GM12864 (cell line): ENCODE results near the gene MXI1.

ENCODE experiments used
- DNase-seq: peaks from one replicate; pipeline ENCODE4 v3.0.0-alpha.2; 2011; ENCODE audit warnings: low read depth
- H3K4me3 ChIP-seq: 2 replicates; pipeline ENCODE4 v1.5.1; 2011; ENCODE audit warnings: mild to moderate bottlenecking, low read depth, low read length, control low read depth
- TF ChIP-seq, protein P1 (sequence below): IDR thresholded peaks from 2 replicates; pipeline ENCODE4 v1.5.1; 2011; ENCODE audit warnings: low read depth, mild to moderate bottlenecking, moderate library complexity, low read length, control low read depth, inconsistent platforms; ENCODE audit errors: missing control alignments

MXI1 gene

DNA sequence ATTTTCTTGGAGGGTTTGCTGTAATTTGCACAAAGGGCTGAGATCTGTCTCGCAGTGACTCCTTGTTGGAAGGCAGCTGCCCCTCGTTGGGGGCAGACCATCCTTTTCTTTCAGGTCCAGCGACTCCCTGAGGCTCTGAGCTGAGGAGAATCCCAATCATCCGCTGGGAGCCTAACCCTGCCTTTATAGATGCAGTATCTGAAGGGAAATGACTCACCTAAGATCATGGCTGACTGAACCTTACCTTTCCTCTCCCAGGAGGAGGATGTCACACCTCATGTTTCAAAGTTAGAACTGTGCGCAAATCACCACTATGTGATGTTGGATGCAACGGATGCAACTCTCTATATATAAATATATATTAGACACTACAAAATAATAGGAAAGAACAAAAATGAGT, 36.4 kb upstream of the MXI1 start:
- TF ChIP-seq, protein P1, sequence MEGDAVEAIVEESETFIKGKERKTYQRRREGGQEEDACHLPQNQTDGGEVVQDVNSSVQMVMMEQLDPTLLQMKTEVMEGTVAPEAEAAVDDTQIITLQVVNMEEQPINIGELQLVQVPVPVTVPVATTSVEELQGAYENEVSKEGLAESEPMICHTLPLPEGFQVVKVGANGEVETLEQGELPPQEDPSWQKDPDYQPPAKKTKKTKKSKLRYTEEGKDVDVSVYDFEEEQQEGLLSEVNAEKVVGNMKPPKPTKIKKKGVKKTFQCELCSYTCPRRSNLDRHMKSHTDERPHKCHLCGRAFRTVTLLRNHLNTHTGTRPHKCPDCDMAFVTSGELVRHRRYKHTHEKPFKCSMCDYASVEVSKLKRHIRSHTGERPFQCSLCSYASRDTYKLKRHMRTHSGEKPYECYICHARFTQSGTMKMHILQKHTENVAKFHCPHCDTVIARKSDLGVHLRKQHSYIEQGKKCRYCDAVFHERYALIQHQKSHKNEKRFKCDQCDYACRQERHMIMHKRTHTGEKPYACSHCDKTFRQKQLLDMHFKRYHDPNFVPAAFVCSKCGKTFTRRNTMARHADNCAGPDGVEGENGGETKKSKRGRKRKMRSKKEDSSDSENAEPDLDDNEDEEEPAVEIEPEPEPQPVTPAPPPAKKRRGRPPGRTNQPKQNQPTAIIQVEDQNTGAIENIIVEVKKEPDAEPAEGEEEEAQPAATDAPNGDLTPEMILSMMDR, result no peak
- H3K4me3 ChIP-seq, result no peak overlapping the region
- no peak for DNase-seq

DNA sequence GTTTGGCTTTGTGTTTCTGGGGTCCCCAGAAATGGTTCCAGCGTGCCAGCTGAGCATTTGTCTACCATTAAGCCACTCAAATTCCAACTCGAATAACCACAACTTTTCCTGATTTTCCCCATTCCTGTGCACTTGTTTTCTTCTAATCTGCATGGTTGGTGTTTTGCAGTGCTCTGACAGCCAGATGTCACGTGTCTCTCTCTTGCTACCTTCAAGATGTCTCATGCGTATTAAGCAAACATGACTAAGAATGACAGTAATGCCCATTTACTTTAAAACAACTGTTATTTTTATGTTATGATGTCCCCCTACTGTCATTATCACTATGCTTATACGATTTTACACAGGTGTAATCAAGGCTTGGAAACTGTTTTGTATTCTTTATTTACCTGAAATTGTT, 35.2 kb upstream of the MXI1 start:
- H3K4me3 ChIP-seq, result no peak overlapping the region
- TF ChIP-seq, protein P1, result no peak
- DNase-seq, result no peak

DNA sequence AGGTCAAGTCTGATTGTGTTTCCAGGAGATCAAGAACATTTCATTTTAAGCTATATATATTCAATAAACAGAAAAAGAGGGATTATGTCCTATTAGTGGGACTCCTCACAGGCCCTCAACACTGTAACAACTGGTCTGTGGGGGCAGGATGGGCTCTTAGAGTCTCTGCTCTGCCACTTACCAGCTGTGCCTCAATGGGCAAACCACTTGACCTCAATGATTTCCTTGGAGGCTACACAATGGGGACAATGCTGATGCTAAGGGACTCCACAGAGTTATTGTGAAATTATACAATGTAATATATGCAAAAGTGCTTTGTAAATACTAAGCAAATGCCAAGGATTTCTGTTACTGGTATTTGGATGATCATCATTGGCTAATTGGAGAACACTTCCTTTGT, 33.2 kb upstream of the MXI1 start:
- no peak overlapping the region for H3K4me3 ChIP-seq
- DNase-seq, result no peak
- TF ChIP-seq, protein P1, result no peak

DNA sequence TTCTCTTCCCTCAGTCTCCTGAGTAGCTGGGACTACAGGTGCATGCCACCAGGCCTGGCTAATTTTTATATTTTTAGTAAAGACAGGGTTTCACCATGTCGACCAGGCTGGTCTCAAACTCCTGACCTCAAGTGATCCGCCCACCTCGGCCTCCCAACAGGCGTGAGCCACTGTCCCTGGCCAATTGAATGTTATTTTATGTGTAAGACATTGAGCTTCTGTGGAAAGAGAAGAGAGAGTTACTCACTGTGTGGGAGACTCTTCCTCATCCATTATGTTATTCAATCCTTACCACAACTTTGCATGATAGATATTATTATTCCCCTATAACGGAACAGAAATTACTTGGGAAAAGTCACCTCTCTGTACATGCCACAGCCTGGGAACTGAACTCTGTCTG, 32.6 kb upstream of the MXI1 start:
- DNase-seq, result no peak
- TF ChIP-seq, protein P1, result no peak

DNA sequence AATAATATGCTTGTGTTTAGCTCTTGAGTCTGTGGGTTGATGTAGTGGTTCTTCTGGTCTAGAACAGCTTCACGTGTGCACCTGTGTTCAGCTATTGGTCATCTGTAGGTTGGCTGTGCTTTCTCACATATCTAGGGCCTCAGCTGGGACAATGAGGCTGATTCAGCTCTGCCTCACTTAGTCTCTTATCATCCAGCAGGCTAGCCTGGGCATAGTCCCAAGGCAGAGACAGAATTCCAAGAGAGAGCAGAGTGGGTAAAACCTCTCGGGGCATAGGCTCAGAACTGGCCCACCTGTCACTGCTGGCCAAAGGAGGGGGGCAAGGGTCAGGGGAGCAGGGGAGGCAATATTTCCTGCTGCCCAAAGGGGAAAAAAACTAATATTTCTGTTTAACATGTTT, 32.0 kb upstream of the MXI1 start:
- TF ChIP-seq, protein P1, result no peak
- no peak for DNase-seq
- H3K4me3 ChIP-seq, result no peak overlapping the region

More for the DNA sequence above, 32.6 kb upstream of the MXI1 start:
- no peak overlapping the region for H3K4me3 ChIP-seq

DNA sequence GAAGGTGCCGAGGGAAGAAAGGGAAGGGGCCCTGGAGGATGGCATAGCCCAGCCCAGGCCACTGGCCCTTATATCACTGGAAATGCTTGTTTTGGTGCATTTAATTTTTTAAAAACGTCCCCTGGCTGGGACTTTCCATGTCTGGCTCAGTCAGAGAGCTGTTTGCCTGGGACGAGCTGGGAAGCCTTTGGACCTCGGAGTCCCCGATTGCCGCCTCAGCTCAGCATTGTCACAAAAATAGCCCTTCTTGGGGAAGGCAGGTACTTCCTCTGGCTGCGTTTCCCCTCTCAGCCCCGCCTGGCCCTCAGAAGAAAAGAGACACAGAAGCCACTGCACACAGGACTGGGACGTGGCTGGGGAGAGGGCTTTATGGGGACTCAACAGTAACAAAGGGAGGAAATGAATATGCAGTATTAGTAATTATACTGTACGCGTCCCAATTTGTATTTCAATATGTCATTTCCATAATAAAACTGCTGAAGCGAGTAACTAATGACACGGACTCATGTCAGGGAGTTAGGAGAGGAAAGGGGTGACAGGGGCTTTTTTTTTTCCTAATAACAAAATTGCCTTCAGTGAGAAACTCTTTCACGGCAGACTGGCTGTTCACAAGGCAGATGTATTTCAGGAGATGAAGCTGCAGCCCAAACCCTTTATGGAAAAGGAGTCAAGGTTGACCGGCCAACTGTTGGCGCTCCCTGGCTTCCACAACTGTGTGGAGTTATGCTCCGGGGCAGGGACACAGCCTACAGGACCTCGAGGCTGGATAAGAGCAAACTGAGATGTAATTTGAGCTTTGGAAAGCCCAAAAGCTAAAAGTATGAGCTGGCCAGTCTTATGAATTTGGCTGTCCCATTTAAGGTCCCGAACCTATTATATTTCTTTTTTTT, 31.0 kb upstream of the MXI1 start:
- no peak overlapping the region for H3K4me3 ChIP-seq
- no peak for DNase-seq
- TF ChIP-seq, protein P1, result no peak

DNA sequence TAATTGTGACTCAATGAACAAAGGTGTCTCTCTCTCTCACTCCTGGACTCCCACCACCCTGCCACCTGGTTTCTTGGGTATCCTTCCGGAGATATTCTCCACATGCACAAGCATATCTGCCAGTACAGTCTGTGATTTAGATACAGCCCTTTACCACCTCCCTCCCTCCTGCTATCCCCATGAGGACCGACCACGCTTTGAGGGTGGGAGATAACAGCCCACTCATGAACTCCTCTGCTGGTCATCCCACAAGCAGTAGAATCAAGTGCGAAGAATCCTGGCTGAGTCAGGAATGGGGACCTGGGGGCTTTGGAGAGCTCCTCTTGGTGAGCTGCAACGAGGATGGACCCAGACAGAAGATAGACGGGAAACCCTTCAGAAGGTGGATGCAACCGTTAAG, 28.2 kb upstream of the MXI1 start:
- TF ChIP-seq, protein P1, result no peak
- H3K4me3 ChIP-seq, result no peak overlapping the region
- no peak for DNase-seq
